Activated CD4-positive, alpha-beta T cell treated with anti-CD3 and anti-CD28 coated beads, Interleukin-2, Interleukin-4, amounts not matched to agents 100 ng/mL and 50 ng/mL, durations not matched to agents 16 hours and 8 hours (primary cell): ENCODE measurements around the gene UVRAG.
A peak's percentile ranks its signal among the peaks of the same experiment; 100 is the strongest.
"Not testable (repeated sequence)": the region's sequence is repeated elsewhere in the genome, so short reads cannot be mapped to it uniquely, and the experiment has no call there.

Experiments used
- DNase-seq: peaks from one replicate; pipeline ENCODE4 v3.0.0-alpha.2; 2020; ENCODE audit warnings: low spot score

UVRAG gene

DNA sequence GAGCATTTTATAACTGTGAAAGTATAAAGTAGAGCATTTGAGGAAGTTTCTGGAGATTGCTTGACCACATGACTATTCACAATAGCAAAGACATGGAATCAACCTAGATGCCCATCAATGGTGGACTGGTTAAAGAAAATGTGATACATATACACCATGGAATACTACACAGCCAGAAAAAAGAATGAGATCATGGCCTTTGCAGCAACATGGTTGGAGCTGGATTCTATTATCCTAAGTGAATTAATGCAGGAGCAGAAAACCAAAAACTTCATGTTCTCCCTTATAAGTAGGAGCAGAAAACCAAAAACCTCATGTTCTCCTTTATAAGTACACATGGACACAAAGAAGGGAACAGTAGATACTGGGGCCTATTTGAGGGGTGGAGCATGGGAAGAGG lies 30.3 kb downstream of the UVRAG start:
- no peak for DNase-seq

DNA sequence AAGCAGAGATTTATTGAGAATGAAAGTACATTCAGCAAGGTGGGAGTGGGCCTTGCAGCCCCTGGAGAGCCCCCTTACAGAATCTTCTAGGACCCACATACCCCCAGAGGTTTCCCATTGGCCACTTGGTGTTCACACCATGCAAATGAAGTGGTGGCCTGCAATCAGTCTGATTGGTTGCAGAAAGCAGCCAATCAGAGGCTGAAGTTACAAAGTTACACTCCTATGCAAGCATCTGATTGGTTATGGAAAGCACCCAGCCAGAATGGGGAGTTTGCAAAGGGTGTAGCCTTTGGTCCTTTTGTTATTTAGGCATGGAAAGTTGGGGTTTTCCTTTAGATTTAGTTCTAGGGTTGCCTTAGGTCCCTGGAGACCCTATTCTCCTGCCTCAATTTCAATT lies 34.9 kb downstream of the UVRAG start:
- DNase-seq = no peak

DNA sequence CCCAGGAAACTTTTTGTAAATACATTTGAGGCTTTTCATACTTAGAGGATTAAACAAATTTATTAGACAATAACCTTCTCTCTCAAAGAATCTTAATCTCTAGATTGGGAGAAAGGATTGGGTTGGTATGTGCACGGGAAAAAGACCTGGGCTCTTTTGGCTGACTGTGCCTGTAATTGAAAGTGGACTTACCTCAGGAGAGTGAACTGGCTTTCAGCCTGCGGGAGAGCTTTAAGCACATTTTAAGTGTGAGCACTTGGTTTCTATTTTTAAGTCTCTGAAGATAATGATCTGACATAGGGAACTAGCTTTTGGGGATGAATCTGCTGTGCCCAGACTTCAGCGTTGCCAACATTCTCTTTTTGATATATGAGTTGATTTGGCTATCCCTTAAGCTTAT lies 35.8 kb downstream of the UVRAG start:
- no peak for DNase-seq

DNA sequence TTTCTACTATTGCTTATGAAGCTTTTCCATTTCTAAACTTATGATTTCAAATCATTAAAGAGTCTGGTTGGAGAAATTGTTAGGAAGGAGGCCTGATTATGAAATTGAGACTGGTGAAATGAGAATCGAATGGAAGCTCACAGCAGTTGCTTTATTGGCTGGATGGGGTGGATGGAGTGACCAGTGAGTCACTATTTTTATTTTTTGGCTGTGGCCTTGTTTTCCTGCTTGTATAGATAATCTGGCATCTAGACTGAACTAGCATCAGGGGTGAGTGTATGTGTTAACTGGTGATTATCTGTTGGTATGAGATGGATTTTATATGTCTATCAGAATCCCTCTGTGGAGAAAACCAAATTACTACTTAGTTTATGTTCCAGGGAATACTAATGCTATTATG lies 36.2 kb downstream of the UVRAG start:
- no peak for DNase-seq

DNA sequence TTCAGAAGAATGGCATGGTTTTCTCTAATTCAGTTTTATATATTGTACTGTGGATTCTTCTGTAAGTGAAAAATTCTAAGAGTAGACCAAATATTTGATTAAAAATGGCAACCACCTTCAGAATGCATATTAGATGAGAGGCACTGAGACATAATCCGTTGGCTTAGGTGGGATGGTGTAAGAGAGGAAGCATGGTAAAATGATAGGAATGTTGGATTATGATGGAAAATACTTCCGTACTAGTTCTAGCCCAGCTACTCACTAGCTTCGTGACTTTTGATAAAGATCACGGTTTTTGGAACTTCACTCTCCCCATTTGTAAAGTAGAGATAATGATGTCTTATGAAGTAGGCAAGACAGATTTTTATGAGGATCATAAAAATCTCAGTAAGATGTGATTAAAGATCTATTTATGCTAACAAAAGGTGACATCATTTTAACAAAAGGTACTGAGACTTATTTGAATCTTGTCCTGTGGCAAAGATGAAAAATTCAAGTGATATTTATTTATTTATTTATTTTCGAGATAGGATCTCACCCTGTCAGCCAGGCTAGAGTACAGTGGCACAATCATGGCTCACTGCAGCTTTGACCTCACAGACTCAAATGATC lies 37.5 kb downstream of the UVRAG start:
- no peak for DNase-seq

DNA sequence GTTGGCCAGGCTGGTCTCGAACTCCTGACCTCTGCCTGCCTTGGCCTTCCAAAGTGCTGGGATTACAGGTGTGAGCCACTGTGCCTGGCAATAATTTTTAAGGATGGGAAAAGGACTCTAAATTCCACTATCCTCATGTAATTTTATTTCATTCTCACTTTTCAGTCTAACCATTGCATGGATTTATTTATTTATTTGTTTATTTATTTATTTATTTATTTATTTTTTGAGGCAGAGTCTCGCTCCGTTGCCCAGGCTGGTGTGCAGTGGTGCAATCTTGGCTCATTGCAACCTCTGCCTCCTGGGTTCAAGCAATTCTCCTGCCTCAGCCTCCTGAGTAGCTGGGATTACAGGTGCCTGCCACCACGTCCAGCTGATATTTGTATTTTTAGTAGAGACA lies 38.6 kb downstream of the UVRAG start:
- DNase-seq = not testable (repeated sequence)

DNA sequence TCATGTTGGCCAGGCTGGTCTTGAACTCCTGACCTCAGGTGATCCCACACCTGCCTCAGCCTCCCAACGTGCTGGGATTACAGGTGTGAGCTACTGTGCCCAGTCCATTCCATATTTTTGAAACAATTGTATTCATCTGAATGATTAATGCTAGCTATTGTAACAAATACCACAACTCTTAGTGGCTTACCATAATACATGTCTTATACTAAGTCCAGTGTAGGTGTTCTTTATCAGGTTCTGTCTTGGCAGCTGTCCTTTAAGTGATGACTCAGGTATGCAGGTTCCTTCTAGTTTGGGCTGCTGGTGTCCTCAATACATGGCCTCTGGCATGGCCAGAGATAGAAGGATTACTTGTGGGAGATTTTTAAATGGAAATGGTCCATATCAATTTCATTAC lies 39.0 kb downstream of the UVRAG start:
- DNase-seq = no peak

DNA sequence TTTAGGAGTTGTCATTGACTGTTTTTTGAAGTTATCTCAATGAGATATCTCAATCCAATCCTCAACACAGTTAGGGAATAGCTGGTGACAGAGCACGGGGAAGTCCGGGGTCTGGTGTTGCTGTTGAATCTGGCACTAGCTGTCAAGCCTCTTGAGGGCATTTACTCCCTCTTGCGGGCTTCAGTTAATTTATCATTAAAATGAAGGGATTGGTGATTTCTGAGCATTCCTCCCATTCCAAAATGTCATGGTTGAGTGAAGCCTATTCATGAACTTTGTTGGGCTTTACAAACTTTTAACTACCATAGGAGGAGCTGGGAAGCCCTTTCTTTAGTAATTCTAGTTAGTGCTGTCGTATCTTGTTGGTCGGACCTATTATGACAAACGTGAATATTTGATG lies 40.2 kb downstream of the UVRAG start:
- no peak for DNase-seq

DNA sequence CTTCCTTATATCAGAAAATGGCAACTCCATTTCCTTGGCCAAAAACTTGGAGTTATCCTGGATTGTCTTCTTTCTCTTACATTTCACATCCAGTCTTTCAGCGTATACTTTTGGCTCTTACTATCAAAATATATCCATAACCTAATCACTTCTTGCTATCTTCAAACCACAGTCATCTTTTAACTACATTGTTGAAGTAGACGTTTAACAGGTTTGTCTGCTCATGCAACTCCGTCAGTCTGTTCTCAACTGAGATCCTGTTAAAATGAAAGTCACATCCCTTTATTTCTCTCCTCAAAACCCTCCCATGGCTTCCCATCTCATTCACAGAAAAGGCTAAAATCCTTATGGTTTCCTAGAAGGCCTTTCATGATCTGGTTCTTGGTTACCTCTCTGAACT lies 41.9 kb downstream of the UVRAG start:
- no peak for DNase-seq

DNA sequence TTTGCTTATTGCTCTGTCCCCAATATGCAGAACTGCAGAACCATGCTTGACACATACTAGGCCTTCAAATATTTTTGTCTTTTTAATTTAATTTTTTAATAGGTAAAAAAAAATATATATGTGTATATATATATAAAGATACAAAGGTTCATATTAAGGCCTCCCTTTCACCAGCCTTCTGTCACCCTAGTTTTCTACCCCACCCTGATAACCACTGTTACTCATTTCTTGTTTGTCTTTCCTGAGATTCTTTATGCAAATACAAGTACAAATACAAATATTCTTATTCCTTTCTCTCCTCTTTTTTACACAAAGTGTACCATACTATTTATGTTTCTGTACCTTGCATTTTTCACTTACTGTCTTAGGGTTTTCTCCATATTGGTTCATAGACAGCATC lies 43.0 kb downstream of the UVRAG start:
- no peak for DNase-seq

DNA sequence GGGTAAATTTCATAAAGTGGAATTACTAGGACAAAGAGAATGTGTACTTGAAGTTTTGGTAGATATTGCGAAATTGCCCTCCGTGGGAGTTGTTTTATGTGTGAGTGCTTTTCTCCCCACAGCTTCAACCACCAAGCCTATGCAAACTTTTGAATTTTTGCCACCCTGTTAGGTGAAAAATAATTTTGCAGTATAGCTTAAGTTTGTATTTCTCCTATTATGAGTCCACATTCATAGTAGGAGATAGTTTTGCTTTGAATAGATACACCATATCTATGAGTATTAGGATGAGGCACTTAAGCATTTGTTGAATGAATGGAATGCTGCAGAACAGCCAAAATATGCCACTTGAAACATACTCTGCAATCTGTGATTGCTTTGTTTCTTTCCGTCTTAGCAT lies 43.6 kb downstream of the UVRAG start:
- no peak for DNase-seq

DNA sequence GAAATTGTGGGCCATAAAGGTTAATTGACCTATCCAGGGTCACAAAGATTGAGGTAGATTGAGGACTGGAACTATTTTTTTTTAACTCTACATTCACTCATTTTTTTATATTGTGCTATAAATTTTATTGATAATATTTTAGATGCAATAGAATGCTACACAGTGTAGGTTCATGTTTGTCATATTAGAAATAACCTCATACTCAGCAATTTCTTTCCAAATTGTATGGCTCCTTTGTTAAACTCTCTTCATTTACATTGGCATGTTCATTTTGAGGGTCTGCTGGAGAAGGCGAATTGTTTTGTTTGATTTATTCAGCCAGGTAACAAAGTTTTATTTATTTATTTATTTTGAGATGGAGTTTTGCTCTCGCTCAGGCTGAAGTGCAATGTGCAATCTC lies 44.6 kb downstream of the UVRAG start:
- no peak for DNase-seq

DNA sequence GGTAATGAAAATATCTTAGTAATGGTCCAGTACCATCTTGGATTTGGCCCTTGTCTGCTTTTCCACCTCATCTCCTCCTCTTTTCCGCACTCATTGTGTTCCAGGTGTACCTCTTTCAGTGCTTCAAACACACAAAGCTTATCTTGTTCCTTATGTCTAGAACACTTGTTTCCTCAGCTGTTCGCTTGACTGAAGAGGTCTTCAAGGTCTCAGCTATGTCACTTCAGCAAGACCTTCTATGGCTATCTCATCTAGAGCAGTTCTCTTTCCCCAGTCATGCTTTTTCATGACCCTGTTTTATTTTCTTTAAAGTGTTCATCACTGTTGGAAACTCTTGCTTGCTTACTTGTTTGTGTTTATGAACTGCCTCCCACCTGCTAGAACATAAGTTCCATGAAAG lies 47.4 kb downstream of the UVRAG start:
- DNase-seq = no peak

DNA sequence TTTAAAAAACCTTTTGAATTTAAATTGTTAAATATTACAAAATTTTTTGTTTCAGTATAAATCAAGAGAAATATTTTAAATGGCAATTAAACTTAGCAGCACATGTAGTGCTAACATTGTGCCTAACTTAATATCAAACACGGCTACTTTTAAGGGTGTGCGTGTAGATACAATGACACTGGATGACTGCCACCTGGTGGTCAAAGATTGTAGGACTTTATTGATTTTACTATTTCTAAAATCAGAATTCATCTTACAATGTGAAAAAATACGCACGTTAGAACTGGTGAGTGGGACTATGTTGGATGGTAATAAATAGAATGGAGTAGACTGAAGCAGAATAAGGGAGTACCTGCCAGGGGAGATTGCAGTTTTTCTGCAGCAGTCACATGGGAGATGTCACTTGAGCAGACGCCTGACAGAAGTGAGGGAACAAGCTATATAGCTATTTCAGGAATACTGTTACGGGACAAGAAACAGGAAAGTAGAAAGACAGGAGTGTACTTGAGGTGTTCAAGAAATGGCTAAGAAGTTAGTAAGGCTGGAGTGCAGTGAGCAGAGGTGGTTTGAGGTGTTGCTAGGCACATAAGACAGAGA lies 52.9 kb downstream of the UVRAG start:
- peak; percentile 54 for DNase-seq

DNA sequence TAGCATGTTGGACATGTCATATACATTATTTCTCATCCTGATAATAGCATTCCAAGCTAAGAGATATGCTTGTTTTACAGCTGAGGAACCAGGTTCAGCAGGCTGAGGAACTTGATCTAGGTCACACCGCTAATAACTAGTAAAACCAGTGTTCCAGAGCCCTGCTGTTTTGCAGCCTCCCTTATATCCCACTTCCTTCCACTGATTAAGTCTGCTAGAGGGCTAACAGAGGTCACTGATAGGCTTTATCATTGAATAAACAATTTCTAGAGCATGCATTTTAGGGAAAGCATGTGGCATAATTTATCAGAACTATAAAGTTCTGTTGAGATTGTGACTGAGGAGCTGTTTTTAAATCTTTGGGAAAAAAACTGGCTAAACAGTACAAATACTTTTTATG lies 54.0 kb downstream of the UVRAG start:
- no peak for DNase-seq

DNA sequence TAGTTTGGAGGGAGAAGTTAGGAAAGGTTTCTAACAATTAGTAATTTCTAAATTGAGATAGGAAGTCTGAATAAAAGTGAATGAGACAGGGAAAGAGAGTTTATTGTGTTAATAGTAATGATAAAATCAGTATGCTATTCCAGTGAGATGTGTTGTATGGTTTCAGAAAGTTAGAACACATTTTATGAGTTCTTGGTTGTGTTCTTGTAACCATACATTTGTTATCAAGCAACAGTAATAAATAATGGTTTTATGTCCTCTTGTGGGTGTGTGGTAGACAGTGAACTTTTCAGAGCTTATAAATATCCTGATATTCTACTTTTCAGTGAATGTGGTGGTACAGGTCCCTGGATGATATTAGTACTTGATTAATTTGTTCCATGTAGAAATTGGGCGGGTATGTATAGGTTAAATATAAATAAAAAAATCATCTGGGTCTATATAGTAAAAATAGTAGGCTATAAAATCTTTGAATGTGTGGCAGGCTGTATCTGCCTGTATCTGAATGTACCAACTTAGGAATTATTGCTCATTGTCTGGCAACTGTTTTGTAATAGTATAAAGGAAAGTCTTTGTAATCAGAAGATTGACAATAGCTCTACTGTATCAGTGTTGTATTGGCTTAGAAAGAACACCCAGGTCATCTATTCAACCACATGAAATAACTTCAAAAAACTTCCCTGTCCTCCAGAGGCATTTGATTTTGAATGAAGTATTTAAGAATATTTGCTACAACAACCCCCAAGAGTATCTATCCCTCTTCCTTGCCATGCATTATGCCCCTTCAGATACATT lies 54.8 kb downstream of the UVRAG start:
- no peak for DNase-seq

DNA sequence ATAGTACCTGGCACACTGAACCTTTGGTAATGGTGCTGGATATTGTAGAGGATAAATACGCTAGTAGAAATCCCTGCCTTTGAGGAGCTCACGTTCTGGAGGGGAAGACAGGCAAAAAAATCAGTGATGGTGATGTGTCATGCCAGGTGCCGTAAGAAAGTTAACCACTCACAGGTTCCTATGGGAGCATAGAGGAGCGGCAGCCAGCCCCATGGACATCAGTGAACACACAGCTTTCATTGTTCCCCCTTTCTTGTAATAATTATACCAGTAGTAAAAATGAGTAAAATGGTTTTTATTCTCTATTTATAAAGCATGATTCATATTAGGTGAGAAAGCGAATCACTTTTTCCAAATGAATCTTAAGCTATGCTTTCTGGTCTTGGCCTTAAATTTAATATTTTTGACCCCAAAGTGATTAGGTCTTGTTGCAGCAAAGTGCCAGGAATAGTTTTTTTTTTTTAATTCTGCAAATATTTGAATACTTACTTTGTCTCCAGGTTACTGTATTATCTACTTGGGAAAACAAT lies 57.9 kb downstream of the UVRAG start:
- peak; percentile 9 for DNase-seq

DNA sequence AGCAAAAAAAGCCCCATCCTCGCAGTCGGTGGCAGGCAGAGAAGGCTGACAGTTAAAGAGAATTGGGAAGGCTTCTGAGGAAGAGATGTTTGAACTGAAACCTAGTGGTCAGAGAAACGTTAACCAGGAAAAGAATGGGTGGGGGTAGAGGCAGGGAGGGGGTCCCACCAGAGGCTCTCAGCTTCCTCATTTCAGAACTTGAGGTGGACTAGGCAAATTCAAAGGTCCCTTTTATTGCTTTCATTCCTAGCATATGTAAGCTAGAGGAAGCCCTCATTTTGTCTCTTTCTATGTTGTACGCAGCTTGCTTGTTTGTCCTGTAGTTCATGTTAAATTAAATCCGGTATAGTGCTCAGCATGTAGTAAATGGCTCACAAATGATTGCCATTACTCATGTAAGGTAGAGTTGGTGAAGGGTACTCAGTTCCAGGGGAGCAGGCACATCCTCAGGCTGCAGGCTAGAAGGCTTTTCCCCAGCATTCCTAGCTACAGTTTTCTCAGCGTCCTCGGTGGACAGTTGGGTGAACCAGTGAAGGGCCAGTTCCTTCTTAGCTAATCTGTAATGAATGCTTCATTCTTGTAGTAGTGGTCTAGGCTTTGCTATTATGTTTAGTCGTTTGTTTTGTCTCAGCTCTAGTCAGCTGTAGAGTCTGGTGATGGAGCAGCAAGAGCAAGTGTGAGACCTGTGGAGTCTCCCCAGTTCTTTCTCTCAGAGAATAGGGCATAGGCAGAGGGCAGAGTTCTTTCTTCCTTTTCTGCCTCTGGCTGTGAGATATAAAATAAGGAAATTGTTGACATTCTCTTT lies 58.6 kb downstream of the UVRAG start:
- DNase-seq = peak; percentile 27

DNA sequence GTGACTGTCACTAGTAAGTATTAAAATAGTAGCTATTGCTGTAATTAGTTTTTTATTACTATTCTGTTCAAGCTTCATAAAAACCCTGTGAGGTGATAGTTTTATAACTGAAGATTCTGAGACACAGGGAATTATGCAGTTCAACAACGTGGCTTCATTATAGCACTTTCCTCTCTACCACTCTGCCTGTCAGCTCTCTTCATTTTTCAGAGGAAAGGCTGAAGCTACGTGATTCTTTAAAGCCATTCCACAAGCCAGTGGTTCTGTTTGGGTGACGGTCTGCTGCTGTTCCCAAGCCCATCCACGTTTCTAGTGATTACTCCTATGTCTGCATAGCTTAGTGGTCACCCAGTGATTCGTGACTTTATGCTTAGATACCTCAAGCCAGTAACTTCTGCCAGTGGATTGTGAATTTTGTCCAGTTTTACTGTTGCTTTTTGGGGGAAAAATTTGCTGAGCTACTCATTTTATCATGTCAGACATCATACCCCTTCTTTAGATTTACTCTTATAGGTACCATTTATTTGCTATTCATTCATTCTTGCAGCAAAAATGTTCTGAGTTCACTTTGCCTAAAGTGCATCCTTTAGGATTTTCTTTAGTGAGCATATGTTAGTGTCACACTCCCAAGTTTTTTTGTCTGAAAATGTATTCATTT lies 59.8 kb downstream of the UVRAG start:
- DNase-seq = no peak

DNA sequence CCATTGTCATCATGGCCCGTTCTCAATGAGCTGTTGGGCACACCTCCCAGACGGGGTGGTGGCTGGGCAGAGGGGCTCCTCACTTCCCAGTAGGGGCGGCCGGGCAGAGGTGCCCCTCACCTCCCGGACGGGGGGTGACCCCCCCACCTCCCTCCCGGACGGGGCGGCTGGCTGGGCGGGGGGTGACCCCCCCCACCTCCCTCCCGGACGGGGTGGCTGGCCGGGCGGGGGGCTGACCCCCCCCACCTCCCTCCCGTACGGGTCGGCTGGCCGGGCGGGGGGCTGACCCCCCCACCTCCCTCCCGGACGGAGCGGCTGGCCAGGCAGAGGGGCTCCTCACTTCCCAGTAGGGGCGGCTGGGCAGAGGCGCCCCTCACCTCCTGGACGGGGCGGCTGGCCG lies 62.3 kb downstream of the UVRAG start:
- DNase-seq = not testable (repeated sequence)

DNA sequence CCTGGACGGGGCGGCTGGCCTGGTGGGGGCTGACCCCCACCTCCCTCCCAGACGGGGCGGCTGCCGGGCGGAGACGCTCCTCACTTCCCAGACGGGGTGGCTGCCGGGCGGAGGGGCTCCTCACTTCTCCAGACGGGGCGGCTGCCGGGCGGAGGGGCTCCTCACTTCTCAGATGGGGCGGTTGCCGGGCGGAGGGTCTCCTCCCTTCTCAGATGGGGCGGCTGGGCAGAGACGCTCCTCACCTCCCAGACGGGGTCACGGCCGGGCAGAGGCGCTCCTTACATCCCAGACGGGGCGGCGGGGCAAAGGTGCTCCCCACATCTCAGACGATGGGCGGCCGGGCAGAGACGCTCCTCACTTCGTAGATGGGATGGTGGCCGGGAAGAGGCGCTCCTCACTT lies 62.9 kb downstream of the UVRAG start:
- not testable (repeated sequence) for DNase-seq

DNA sequence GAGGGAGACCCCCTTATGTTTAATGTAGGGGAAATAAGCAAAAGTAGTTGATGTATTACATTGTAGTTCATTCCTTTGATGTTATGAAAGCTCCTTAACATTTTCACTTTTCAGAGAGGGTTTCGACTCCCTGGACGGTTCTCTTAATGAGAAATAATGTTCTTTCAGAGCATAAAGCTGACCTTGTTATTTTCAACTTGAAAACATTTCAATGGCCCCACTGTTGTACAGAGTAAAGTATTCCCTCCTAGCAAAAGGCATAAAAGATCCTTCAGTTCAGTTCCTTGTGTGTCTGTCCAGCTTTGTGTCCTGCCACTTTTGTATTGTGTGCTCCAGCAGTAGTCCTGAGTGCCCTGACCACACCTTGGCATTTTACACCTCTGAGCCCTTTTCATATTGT lies 63.9 kb downstream of the UVRAG start:
- DNase-seq = no peak
